Hepatic stellate cell (primary cell): ENCODE results near the gene GATA5.
A peak's percentile ranks its signal among the peaks of the same experiment; 100 is the strongest.

Source experiments
- DNase-seq: peaks from one replicate; pipeline ENCODE4 v3.0.0; 2011; ENCODE audit warnings: low spot score

The GATA5 gene

GRCh38 chr20:62453186-62453808 lies 22.5 kb downstream of the GATA5 start:
- no peak for DNase-seq

GRCh38 chr20:62452475-62453095 lies 23.2 kb downstream of the GATA5 start:
- DNase-seq = no peak

- no peak for DNase-seq
Observed at GRCh38 chr20:62451970-62452369, 23.8 kb downstream of the GATA5 start.

- no peak for DNase-seq
Observed at GRCh38 chr20:62451156-62451767, 24.5 kb downstream of the GATA5 start.

GRCh38 chr20:62449951-62450691 lies 25.7 kb downstream of the GATA5 start:
- DNase-seq = no peak

- DNase-seq = no peak
Observed at GRCh38 chr20:62448788-62449187, 27.0 kb downstream of the GATA5 start.

- no peak for DNase-seq
Observed at GRCh38 chr20:62448038-62448437, 27.8 kb downstream of the GATA5 start.

- DNase-seq = no peak
Observed at GRCh38 chr20:62446888-62447869, 28.6 kb downstream of the GATA5 start.

- DNase-seq = no peak
Observed at GRCh38 chr20:62446481-62446880, 29.3 kb downstream of the GATA5 start.

GRCh38 chr20:62445553-62446340 lies 30.0 kb downstream of the GATA5 start:
- DNase-seq = no peak

- DNase-seq = no peak
Observed at GRCh38 chr20:62444286-62444685, 31.5 kb downstream of the GATA5 start.

GRCh38 chr20:62441987-62442539 lies 33.7 kb downstream of the GATA5 start:
- no peak for DNase-seq

- DNase-seq = no peak
Observed at GRCh38 chr20:62439218-62439617, 36.6 kb downstream of the GATA5 start.

GRCh38 chr20:62437927-62438326 lies 37.9 kb downstream of the GATA5 start:
- DNase-seq = no peak

GRCh38 chr20:62437496-62437895 lies 38.3 kb downstream of the GATA5 start:
- peak; percentile 63 for DNase-seq

- no peak for DNase-seq
Observed at GRCh38 chr20:62436692-62437091, 39.1 kb downstream of the GATA5 start.

- DNase-seq = no peak
Observed at GRCh38 chr20:62433658-62434497, 41.9 kb downstream of the GATA5 start.

- no peak for DNase-seq
Observed at GRCh38 chr20:62430866-62431447, 44.8 kb downstream of the GATA5 start.

GRCh38 chr20:62430311-62430853 lies 45.4 kb downstream of the GATA5 start:
- DNase-seq = no peak
